Kidney epithelial cell (primary cell): ENCODE measurements around the gene VSIG2. TPM values are rescaled to one million over a fixed set of nuclear protein-coding genes. Genes with fewer than 3 reads are reported as not detected.

Experiments
- DNase-seq: peaks from one replicate; pipeline ENCODE4 v3.0.0-alpha.2; 2010; ENCODE audit warnings: low read depth
- H3K27me3 ChIP-seq: 2 replicates; pipeline ENCODE4 v1.6.0; 2011; ENCODE audit warnings: low read length; ENCODE audit not compliant: control insufficient read depth, insufficient read depth
- H3K36me3 ChIP-seq: 2 replicates; pipeline ENCODE4 v1.5.1; 2011; ENCODE audit warnings: low read length; ENCODE audit not compliant: control insufficient read depth, insufficient read depth
- H3K4me3 ChIP-seq: 2 replicates; pipeline ENCODE4 v1.5.1; 2011; ENCODE audit warnings: low read depth, mild to moderate bottlenecking, control low read depth, low read length
- total RNA-seq: library from RNA; depleted of rRNA; stranded (reverse); fragments of >200 nt; gene quantifications from 2 replicates; pipeline ENCODE4 v1.2.3, GENCODE V29; 2015
- TF ChIP-seq, protein P1 (sequence below): IDR thresholded peaks from 2 replicates; pipeline ENCODE4 v1.5.1; 2011; ENCODE audit warnings: mild to moderate bottlenecking, moderate library complexity, low read length, control low read depth, inconsistent platforms; ENCODE audit not compliant: insufficient read depth, poor library complexity, severe bottlenecking

Gene VSIG2
- total RNA-seq, 1 donor from 2014 or later, result 0.50 TPM

DNA sequence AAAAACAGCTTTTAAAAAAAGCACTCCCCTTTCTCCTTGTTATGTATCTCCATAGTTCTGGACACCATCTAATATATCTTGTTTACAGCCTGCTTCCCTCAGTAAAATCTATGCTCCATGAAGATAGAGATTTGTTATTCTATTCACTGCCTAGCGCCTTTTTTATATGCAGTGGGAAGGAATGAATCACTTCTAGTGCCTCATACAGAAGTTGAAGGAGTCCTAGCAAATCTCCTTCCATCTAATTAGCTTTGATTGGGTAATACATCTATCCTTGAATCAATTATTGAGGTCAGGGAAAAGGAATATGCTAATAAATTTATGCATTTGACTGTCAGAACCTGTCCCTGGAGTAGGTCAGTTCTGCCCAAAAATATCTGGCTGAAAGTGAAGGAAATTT lies 52.5 kb downstream of the VSIG2 start:
- Histone ChIP-seq H3K27me3 (no peaks in the 10 kb centered on the region), H3K36me3 (no peaks in the 10 kb centered on the region), H3K4me3 (no peak overlapping the region)
- TF ChIP-seq, protein P1, sequence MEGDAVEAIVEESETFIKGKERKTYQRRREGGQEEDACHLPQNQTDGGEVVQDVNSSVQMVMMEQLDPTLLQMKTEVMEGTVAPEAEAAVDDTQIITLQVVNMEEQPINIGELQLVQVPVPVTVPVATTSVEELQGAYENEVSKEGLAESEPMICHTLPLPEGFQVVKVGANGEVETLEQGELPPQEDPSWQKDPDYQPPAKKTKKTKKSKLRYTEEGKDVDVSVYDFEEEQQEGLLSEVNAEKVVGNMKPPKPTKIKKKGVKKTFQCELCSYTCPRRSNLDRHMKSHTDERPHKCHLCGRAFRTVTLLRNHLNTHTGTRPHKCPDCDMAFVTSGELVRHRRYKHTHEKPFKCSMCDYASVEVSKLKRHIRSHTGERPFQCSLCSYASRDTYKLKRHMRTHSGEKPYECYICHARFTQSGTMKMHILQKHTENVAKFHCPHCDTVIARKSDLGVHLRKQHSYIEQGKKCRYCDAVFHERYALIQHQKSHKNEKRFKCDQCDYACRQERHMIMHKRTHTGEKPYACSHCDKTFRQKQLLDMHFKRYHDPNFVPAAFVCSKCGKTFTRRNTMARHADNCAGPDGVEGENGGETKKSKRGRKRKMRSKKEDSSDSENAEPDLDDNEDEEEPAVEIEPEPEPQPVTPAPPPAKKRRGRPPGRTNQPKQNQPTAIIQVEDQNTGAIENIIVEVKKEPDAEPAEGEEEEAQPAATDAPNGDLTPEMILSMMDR, result no peak
- DNase-seq, result no peak

Other genes starting within 250 kb of the VSIG2 start
- not detected in 2 replicates for gene OR8B12, start 208.6 kb downstream of the VSIG2 start, total RNA-seq
- gene OR8A1, start 182.3 kb downstream of the VSIG2 start, total RNA-seq, result not detected in 2 replicates
- not detected in 2 replicates for gene PANX3, start 140.8 kb downstream of the VSIG2 start, total RNA-seq
- 45.4 and 53.7 TPM in 2 replicates for gene TBRG1, start 129.4 kb downstream of the VSIG2 start, total RNA-seq
- 9.4 and 10.3 TPM in 2 replicates for gene SIAE, start 78.5 kb downstream of the VSIG2 start, total RNA-seq
- gene SPA17, start 78.4 kb downstream of the VSIG2 start, total RNA-seq, result 14.1 and 15.8 TPM in 2 replicates
- gene NRGN, start 12.3 kb downstream of the VSIG2 start, total RNA-seq, result not detected in 2 replicates
- 10.3 and 10.4 TPM in 2 replicates for gene ESAM, start 10.0 kb upstream of the VSIG2 start, total RNA-seq
- gene MSANTD2, start 48.2 kb upstream of the VSIG2 start, total RNA-seq, result 8.0 and 16.0 TPM in 2 replicates
- 57.0 and 70.2 TPM in 2 replicates for gene ROBO3, start 113.2 kb upstream of the VSIG2 start, total RNA-seq
- gene ROBO4, start 145.6 kb upstream of the VSIG2 start, total RNA-seq, result 5.1 and 6.3 TPM in 2 replicates
- gene HEPN1, start 167.0 kb upstream of the VSIG2 start, total RNA-seq, result not detected in 2 replicates
- 0.14 and 0.17 TPM in 2 replicates for gene HEPACAM, start 183.8 kb upstream of the VSIG2 start, total RNA-seq
- 1.4 and 3.1 TPM in 2 replicates for gene CCDC15, start 201.9 kb upstream of the VSIG2 start, total RNA-seq